Spleen (tissue), 7 donors: Measurements from ENCODE around the gene SLAMF7.

Source experiments
- CTCF ChIP-seq, 11 experiments: fragments of 200-600 bp in 7 of 11; fragments of 450-650 bp in 4 of 11; sonication (generic) in 4 of 11; IDR thresholded peaks in 8 of 11; conservative IDR thresholded peaks in 3 of 11; 1 replicate in 7 of 11; 2 replicates in 4 of 11; pipeline versions ENCODE4 v1.4.0 to v1.8.0; 2016 to 2021; ENCODE audit warnings: antibody characterized with exemption in 11 of 11, inconsistent platforms in 4 of 11, mild to moderate bottlenecking in 1 of 11
- POLR2A ChIP-seq, 3 donors: fragments of 450-650 bp; IDR thresholded peaks; one replicate each; pipeline ENCODE4 v1.5.1; 2017; ENCODE audit warnings: antibody characterized with exemption in 3 of 3, mild to moderate bottlenecking in 1 of 3
- POLR2AphosphoS5 ChIP-seq, 3 donors: sonication (generic); formaldehyde crosslinking; IDR thresholded peaks; one replicate each; pipeline ENCODE4 v1.5.1; 2017; ENCODE audit warnings: antibody characterized with exemption in 3 of 3
- donor health status: DM: no; HTN: no; CAD: no; lungs with moderate emphysema.
- donor health status: DM: no; HTN: no; CAD: no.
- donor health status: DM: no; HTN: no; CAD: no.

GRCh38 chr1:160716013-160716412 lies 23.0 kb upstream of the SLAMF7 start:
- TF ChIP-seq CTCF (IDR thresholded peaks at IDR 0.05 in 8 of 11, conservative IDR thresholded peaks at IDR 0.05 in 3 of 11) = no peak
- no peak for TF ChIP-seq POLR2A (IDR thresholded peaks at IDR 0.05)
- no peak for TF ChIP-seq POLR2AphosphoS5 (IDR thresholded peaks at IDR 0.05)
